Measurements from ENCODE around the gene GRAMD4. TPM values are rescaled to one million over a fixed set of nuclear protein-coding genes. Genes with fewer than 3 reads are reported as not detected.
A peak's percentile ranks its signal among the peaks of the same experiment; 100 is the strongest.

GRAMD4 gene
- polyA plus RNA-seq, 3 donors = 9.5 to 33.3 (median 12.6) TPM

- H3K36me3 Mint-ChIP-seq = peaks cover 0 to 6% of the 10 kb centered on the region in 2 donors
- peaks cover 78% of the 10 kb centered on the region for H3K4me1 Mint-ChIP-seq
- 63% methylated on average over 13 of the region's 15 CpGs for WGBS (ENCODE audit: insufficient coverage)
- peaks cover 1 to 10% (median 6%) of the 10 kb centered on the region in 3 donors for H3K27me3 Mint-ChIP-seq (ENCODE audit: low read depth in 3 of 3)
- Histone ChIP-seq H3K4me2 (replicated peaks; ENCODE audit: extremely low read depth, low read length, poor library complexity, severe bottlenecking) (peak overlapping the region; percentile 95), H4K20me1 (ENCODE audit: insufficient read depth, low read length) (peaks cover 56% of the 10 kb centered on the region), H2AFZ (ENCODE audit: insufficient read depth, low read depth, low read length, poor library complexity, severe bottlenecking) (no peak overlapping the region), H3K4me3 (replicated peaks in 1 of 3; ENCODE audit: low read depth in 2 of 3, low read length in 3 of 3) (peak overlapping the region in 1 of 3 experiments; percentile 84), H3K79me2 (ENCODE audit: insufficient read depth, low read length) (peaks cover 67% of the 10 kb centered on the region), H3K36me3 (replicated peaks in 1 of 2; ENCODE audit: control insufficient read depth in 1 of 2, insufficient read depth in 2 of 2, low read length in 2 of 2) (no peaks in the 10 kb centered on the region), H3K9ac (ENCODE audit: insufficient read depth, low read length, poor library complexity, severe bottlenecking) (peak overlapping the region; percentile 78), H3K27me3 (ENCODE audit: control insufficient read depth in 2 of 2, insufficient read depth in 2 of 2, low read length in 2 of 2) (no peaks in the 10 kb centered on the region), H3K4me1 (ENCODE audit: control insufficient read depth in 1 of 2, insufficient read depth in 2 of 2, low read length in 2 of 2) (peaks cover 71 to 79% of the 10 kb centered on the region in 2 donors), H3K27ac (ENCODE audit: low read depth in 1 of 2, low read length in 2 of 2) (peak overlapping the region in 1 of 2 donors; percentile 60), H3K9me3 (replicated peaks in 1 of 2; ENCODE audit: control insufficient read depth in 1 of 2, insufficient read depth in 1 of 2, low read length in 2 of 2) (no peaks in the 10 kb centered on the region)
- TF ChIP-seq, protein P1, sequence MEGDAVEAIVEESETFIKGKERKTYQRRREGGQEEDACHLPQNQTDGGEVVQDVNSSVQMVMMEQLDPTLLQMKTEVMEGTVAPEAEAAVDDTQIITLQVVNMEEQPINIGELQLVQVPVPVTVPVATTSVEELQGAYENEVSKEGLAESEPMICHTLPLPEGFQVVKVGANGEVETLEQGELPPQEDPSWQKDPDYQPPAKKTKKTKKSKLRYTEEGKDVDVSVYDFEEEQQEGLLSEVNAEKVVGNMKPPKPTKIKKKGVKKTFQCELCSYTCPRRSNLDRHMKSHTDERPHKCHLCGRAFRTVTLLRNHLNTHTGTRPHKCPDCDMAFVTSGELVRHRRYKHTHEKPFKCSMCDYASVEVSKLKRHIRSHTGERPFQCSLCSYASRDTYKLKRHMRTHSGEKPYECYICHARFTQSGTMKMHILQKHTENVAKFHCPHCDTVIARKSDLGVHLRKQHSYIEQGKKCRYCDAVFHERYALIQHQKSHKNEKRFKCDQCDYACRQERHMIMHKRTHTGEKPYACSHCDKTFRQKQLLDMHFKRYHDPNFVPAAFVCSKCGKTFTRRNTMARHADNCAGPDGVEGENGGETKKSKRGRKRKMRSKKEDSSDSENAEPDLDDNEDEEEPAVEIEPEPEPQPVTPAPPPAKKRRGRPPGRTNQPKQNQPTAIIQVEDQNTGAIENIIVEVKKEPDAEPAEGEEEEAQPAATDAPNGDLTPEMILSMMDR (IDR thresholded peaks at IDR 0.05) = no peak
- peak overlapping the region in 3 of 7 donors; percentile 20 to 71 (median 21) for H3K27ac Mint-ChIP-seq
- no peaks in the 10 kb centered on the region for H3K9me3 Mint-ChIP-seq
- intact Hi-C loops (cut with micrococcal nuclease) = loop anchor here (5.0 kb wide), 2 partner anchors 33 to 103 kb away; no protein-coding TSS in a partner anchor
- no peak for DNase-seq
- H3K4me3 Mint-ChIP-seq = peak overlapping the region; percentile 95 to 98
Measured at GRCh38 chr22:46578824-46579561, 41.2 kb upstream of the GRAMD4 start.

- Histone ChIP-seq H3K79me2 (ENCODE audit: insufficient read depth, low read length) (peaks cover 76% of the 10 kb centered on the region), H3K27me3 (ENCODE audit: control insufficient read depth in 2 of 2, insufficient read depth in 2 of 2, low read length in 2 of 2) (no peaks in the 10 kb centered on the region), H4K20me1 (ENCODE audit: insufficient read depth, low read length) (peaks cover 64% of the 10 kb centered on the region), H3K27ac (ENCODE audit: low read depth in 1 of 2, low read length in 2 of 2) (no peak overlapping the region), H3K4me1 (ENCODE audit: control insufficient read depth in 1 of 2, insufficient read depth in 2 of 2, low read length in 2 of 2) (peaks cover 63 to 70% of the 10 kb centered on the region in 2 donors), H3K4me3 (replicated peaks in 1 of 3; ENCODE audit: low read depth in 2 of 3, low read length in 3 of 3) (no peak overlapping the region), H2AFZ (ENCODE audit: insufficient read depth, low read depth, low read length, poor library complexity, severe bottlenecking) (no peak overlapping the region), H3K4me2 (replicated peaks; ENCODE audit: extremely low read depth, low read length, poor library complexity, severe bottlenecking) (peak overlapping the region; percentile 95), H3K9ac (ENCODE audit: insufficient read depth, low read length, poor library complexity, severe bottlenecking) (no peak overlapping the region), H3K9me3 (replicated peaks in 1 of 2; ENCODE audit: control insufficient read depth in 1 of 2, insufficient read depth in 1 of 2, low read length in 2 of 2) (no peaks in the 10 kb centered on the region), H3K36me3 (replicated peaks in 1 of 2; ENCODE audit: control insufficient read depth in 1 of 2, insufficient read depth in 2 of 2, low read length in 2 of 2) (no peaks in the 10 kb centered on the region)
- intact Hi-C loops (cut with micrococcal nuclease) = loop anchor here (5.0 kb wide), 2 partner anchors 32 to 102 kb away; no protein-coding TSS in a partner anchor
- H3K36me3 Mint-ChIP-seq = peaks cover 3 to 10% of the 10 kb centered on the region in 2 donors
- 94% methylated on average over 12 of the region's 14 CpGs for WGBS (ENCODE audit: insufficient coverage)
- H3K9me3 Mint-ChIP-seq = no peaks in the 10 kb centered on the region
- DNase-seq = no peak
- H3K27me3 Mint-ChIP-seq (ENCODE audit: low read depth in 3 of 3) = peaks cover 1 to 5% (median 4%) of the 10 kb centered on the region in 3 donors
- peak overlapping the region in 3 of 7 donors; percentile 50 to 79 (median 62) for H3K27ac Mint-ChIP-seq
- TF ChIP-seq, protein P1 (IDR thresholded peaks at IDR 0.05) = no peak
- peaks cover 69% of the 10 kb centered on the region for H3K4me1 Mint-ChIP-seq
- H3K4me3 Mint-ChIP-seq = no peak overlapping the region
Measured at GRCh38 chr22:46579751-46580449, 40.3 kb upstream of the GRAMD4 start.

Measured in CD14-positive monocyte (primary cell).